Right lobe of liver (tissue), 6 donors: Measurements from ENCODE around the gene ARRDC3. TPM values are rescaled to one million over a fixed set of nuclear protein-coding genes. Genes with fewer than 3 reads are reported as not detected.
"Not testable (repeated sequence)": the region's sequence is repeated elsewhere in the genome, so short reads cannot be mapped to it uniquely, and the experiment has no call there.

Source experiments
- ATAC-seq, 4 donors: fragments of 200-7000 bp; cut with Tn5 transposase; one replicate each; pipeline ENCODE4 v1.9.1; 2020; ENCODE audit warnings: mild to moderate bottlenecking in 4 of 4, moderate library complexity in 4 of 4
- DNase-seq, 3 donors: peaks; one replicate each; pipeline ENCODE4 v3.0.0-alpha.2; 2020
- H3K27ac ChIP-seq, 3 donors: fragments of 200-600 bp; one replicate each; pipeline ENCODE4 v1.8.0; 2022
- H3K27me3 ChIP-seq, 2 donors: fragments of 200-600 bp; one replicate each; pipeline ENCODE4 v1.8.0; 2022
- H3K36me3 ChIP-seq, 4 donors: fragments of 200-600 bp; sonication (generic) in 1 of 4; one replicate each; pipeline versions ENCODE4 v1.5.1 to v1.8.0; 2017 to 2022; ENCODE audit warnings: control low read depth in 1 of 4
- H3K4me1 ChIP-seq, 4 donors: fragments of 200-600 bp; sonication (generic) in 1 of 4; one replicate each; pipeline versions ENCODE4 v1.5.1 to v1.8.0; 2017 to 2022; ENCODE audit warnings: control low read depth in 1 of 4
- H3K4me3 ChIP-seq, 3 donors: fragments of 200-600 bp; one replicate each; pipeline ENCODE4 v1.8.0; 2022
- H3K9me3 ChIP-seq, 4 donors: fragments of 200-600 bp; sonication (generic) in 1 of 4; one replicate each; pipeline versions ENCODE4 v1.5.1 to v1.8.0; 2017 to 2022; ENCODE audit warnings: control low read depth in 1 of 4
- CTCF ChIP-seq, 4 donors: fragments of 200-600 bp in 3 of 4; fragments of 450-650 bp in 1 of 4; IDR thresholded peaks; one replicate each; pipeline versions ENCODE4 v1.5.1 to v1.8.0; 2016 to 2022; ENCODE audit warnings: antibody characterized with exemption in 4 of 4, mild to moderate bottlenecking in 2 of 4
- POLR2A ChIP-seq: fragments of 450-650 bp; IDR thresholded peaks from one replicate; pipeline ENCODE4 v1.6.1; 2017; ENCODE audit warnings: antibody characterized with exemption, mild to moderate bottlenecking
- WGBS: methylation state at CpG from one replicate; pipeline ENCODE4 v1.1.6; 2018; ENCODE audit warnings: low coverage, low lambda C conversion rate; ENCODE audit not compliant: insufficient coverage; ENCODE audit errors: missing lambda C conversion rate; 5-methylcytosine and 5-hydroxymethylcytosine counted together
- intact Hi-C, 2 donors: fragments of 100-400 bp; cut with DNase I; formaldehyde crosslinking; loops; one replicate each; pipeline versions ENCODE4 v1.11.2 to v1.14.1; 2022
- total RNA-seq, 6 experiments: library from RNA; depleted of rRNA in 2 of 6; stranded (reverse); fragments of >200 nt in 2 of 6; fragmentation: NEBNext Ultra II Directional in 3 of 6; extraction: Animal tissue kit (Norgen Biotek cat#: 25700) in 3 of 6; gene quantifications; one replicate each; pipeline versions ENCODE4 v1.1.0 to v1.2.4, GENCODE V29; 2016 to 2023
- donor health status: DM: no; HTN: yes; CAD: no.
- donor health status: DM: no; HTN: no; CAD: no.
- donor health status: DM: no; HTN: no; CAD: no.
- donor health status: DM: no; HTN: yes; CAD: no.
- donor health status: DM: no; HTN: yes; CAD: no.

The ARRDC3 gene
- total RNA-seq, 6 experiments from 2014 or later = 14.3 to 96.9 (median 46.0) TPM

DNA sequence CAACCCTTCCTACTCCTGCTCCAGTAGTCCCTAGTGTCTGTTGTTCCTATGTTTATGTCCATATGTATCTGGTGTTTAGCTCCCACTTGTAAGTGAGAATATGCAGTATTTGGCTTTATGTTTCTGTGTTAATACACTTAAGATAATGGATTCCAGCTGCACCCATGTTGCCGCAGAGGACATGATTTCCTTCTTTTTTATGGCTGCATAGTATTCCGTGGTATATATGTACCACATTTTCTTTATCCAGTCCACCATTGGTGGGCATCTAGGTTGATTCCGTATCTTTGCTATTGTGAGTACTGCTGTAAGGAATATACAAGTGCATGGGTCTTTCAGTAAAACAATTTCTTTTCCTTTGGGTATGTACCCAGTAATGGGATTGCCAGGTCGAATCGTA, 5.2 kb upstream of the ARRDC3 start:
- DNase-seq = no peak
- H3K9me3 ChIP-seq = no peaks in the 10 kb centered on the region
- no peaks in the 10 kb centered on the region for H3K27me3 ChIP-seq
- no peak for TF ChIP-seq CTCF (IDR thresholded peaks at IDR 0.05)
- TF ChIP-seq POLR2A = no peak
- intact Hi-C loops = no loop called here
- no peak for ATAC-seq
- H3K4me1 ChIP-seq = peaks cover 0 to 8% (median 0%) of the 10 kb centered on the region in 4 donors
- H3K4me3 ChIP-seq = no peak overlapping the region
- H3K36me3 ChIP-seq = no peaks in the 10 kb centered on the region
- 92% methylated on average over 5 of the region's 5 CpGs for WGBS
- no peak overlapping the region for H3K27ac ChIP-seq

GRCh38 chr5:91386120-91386519, 3.0 kb upstream of the ARRDC3 start:
- intact Hi-C loops = no loop called here
- H3K27me3 ChIP-seq = no peaks in the 10 kb centered on the region
- DNase-seq (no peak), ATAC-seq (no peak)
- TF ChIP-seq CTCF (IDR thresholded peaks at IDR 0.05) = no peak
- TF ChIP-seq POLR2A = no peak
- no peaks in the 10 kb centered on the region for H3K36me3 ChIP-seq
- no peak overlapping the region for H3K27ac ChIP-seq
- no peaks in the 10 kb centered on the region for H3K9me3 ChIP-seq
- 72% methylated on average over 2 of the region's 2 CpGs for WGBS
- no peak overlapping the region for H3K4me3 ChIP-seq
- H3K4me1 ChIP-seq = peaks cover 0 to 8% (median 0%) of the 10 kb centered on the region in 4 donors

DNA sequence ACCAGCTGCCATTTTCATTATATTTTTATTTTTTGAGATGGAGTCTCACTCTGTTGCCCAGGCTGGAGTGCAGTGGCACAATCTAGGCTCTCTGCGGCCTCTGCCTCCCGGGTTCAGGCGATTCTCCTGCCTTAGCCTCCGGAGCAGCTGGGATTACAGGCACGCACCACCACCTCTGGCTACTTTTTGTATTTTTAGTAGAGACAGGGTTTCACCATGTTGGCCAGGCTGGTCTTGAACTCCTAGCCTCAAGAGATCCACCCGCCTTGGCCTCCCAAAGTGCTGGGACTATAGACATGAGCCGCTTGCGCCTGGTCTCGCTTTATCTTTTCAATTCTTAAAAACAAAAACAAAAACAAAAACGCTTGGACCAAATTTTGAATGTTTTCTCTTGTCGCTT, 2.5 kb upstream of the ARRDC3 start:
- WGBS = 88% methylated on average over 11 of the region's 11 CpGs
- H3K9me3 ChIP-seq, H3K36me3 ChIP-seq, H3K27me3 ChIP-seq, ATAC-seq, H3K4me1 ChIP-seq, DNase-seq, H3K27ac ChIP-seq, intact Hi-C loops, H3K4me3 ChIP-seq: not testable (repeated sequence)

DNA sequence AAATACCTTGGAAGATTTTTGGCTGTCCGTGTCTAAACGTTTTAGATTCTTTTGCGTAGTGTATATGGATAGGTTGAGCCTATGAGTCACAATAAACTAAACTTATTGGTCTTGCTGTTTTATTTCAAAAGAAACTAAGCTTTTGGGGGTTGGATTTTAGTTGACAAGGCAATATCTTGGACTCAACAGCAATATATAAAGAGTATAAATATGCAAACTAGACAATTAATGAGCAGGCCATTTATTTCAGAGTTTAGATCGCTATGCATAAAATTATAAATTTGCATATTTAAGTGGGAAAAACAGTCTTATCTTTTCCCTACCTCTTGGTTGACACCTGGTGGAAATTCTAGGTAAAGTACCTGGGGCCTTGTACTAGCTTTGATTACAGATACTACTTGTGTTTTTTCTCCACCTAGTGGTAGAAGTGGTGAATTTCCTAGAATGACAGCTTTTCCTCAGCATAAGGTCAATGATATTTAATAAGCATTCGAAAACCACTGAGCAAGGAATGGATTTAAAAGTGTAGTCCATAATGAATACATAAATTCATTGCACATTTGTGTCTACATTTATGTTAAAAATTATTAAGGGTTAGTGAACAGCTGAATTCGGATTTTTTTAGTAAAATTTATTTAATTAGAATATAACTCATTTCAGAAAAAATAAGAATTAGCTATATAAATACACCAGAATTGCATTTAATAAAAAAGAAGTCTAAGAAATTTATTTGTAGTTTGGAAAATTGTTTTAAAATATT, 1.7 kb upstream of the ARRDC3 start:
- Histone ChIP-seq H3K27ac (peak overlapping the region; percentile 99 to 100 (median 99)), H3K4me1 (peaks cover 0 to 8% (median 0%) of the 10 kb centered on the region in 4 donors), H3K27me3 (no peaks in the 10 kb centered on the region), H3K9me3 (no peaks in the 10 kb centered on the region), H3K36me3 (no peaks in the 10 kb centered on the region), H3K4me3 (peak overlapping the region; percentile 66 to 74 (median 70))
- intact Hi-C loops = no loop called here
- TF ChIP-seq CTCF (IDR thresholded peaks at IDR 0.05) = peak; percentile 95 to 100 (median 96)
- TF ChIP-seq POLR2A = no peak
- no peak for DNase-seq
- 4% methylated on average over 6 of the region's 6 CpGs for WGBS
- ATAC-seq = peak; percentile 19 to 43 (median 34)

DNA sequence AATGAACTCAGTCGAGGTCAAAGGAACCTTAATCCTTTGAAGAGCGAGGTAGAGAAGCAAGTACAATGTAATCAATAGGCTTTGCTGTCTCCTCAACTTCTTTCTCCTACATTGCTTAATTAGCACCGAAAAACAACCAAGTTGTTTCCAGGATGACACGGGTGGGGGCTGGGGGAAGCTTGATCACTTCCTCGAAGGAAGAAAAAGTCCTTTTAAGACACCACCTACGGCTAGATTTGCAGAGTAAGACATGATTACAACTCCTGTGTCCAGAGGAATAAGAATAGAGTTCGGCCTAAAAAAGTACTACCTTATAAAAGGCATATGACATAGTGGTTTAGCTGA, 811 bp upstream of the ARRDC3 start:
- Histone ChIP-seq H3K4me1 (peaks cover 0 to 8% (median 0%) of the 10 kb centered on the region in 4 donors), H3K4me3 (peak overlapping the region; percentile 66 to 74 (median 70)), H3K27me3 (no peaks in the 10 kb centered on the region), H3K9me3 (no peaks in the 10 kb centered on the region), H3K27ac (peak overlapping the region; percentile 99 to 100 (median 99)), H3K36me3 (no peaks in the 10 kb centered on the region)
- DNase-seq (peak in 1 of 3 donors; percentile 37), ATAC-seq (peak in 1 of 4 donors; percentile 0)
- intact Hi-C loops = no loop called here
- under 1% methylated on average over 7 of the region's 7 CpGs for WGBS
- TF ChIP-seq POLR2A (no peak), CTCF (IDR thresholded peaks at IDR 0.05) (no peak)
